GM10847 (cell line): Measurements from ENCODE around the gene COPRS.

Experiments used
- POLR2A ChIP-seq: IDR thresholded peaks from 2 replicates; pipeline ENCODE4 v1.6.1; 2011; ENCODE audit not compliant: insufficient read length; ENCODE audit errors: extremely low read depth

COPRS gene

GRCh38 chr17:31824766-31825360, 34.2 kb downstream of the COPRS start:
- no peak for TF ChIP-seq POLR2A

GRCh38 chr17:31823014-31823413, 36.0 kb downstream of the COPRS start:
- TF ChIP-seq POLR2A: no peak

GRCh38 chr17:31820691-31821435, 38.2 kb downstream of the COPRS start:
- TF ChIP-seq POLR2A: no peak

- no peak for TF ChIP-seq POLR2A
Measured at GRCh38 chr17:31819578-31819977, 39.5 kb downstream of the COPRS start.

- no peak for TF ChIP-seq POLR2A
Measured at GRCh38 chr17:31815212-31815730, 43.8 kb downstream of the COPRS start.

GRCh38 chr17:31811101-31811500, 47.9 kb downstream of the COPRS start:
- TF ChIP-seq POLR2A: no peak

GRCh38 chr17:31808521-31809050, 50.5 kb downstream of the COPRS start:
- TF ChIP-seq POLR2A: no peak

GRCh38 chr17:31807846-31808245, 51.2 kb downstream of the COPRS start:
- TF ChIP-seq POLR2A: no peak

GRCh38 chr17:31806921-31807320, 52.1 kb downstream of the COPRS start:
- TF ChIP-seq POLR2A: no peak

- TF ChIP-seq POLR2A: no peak
Measured at GRCh38 chr17:31803494-31804213, 55.4 kb downstream of the COPRS start.

- TF ChIP-seq POLR2A: no peak
Measured at GRCh38 chr17:31802502-31802901, 56.5 kb downstream of the COPRS start.
